OCI-LY1 (cell line): ENCODE results near the gene RAB13.
A peak's percentile ranks its signal among the peaks of the same experiment; 100 is the strongest.

ENCODE experiments used
- H2AFZ ChIP-seq: fragments of 200-600 bp; sonication (generic), shearing (Covaris generic); 2 replicates; pipeline ENCODE4 v1.6.0; 2014; ENCODE audit warnings: antibody characterized with exemption, mild to moderate bottlenecking, low read length
- H3F3A ChIP-seq: fragments of 200-600 bp; sonication (generic), shearing (Covaris generic); 2 replicates; pipeline ENCODE4 v1.6.0; 2014; ENCODE audit warnings: mild to moderate bottlenecking, antibody characterized with exemption, low read length, moderate library complexity; ENCODE audit not compliant: insufficient read depth
- H3K27ac ChIP-seq: fragments of 200-600 bp; sonication (generic); 2 replicates; pipeline ENCODE4 v1.5.1; 2014; ENCODE audit warnings: low read length, mixed run types, mild to moderate bottlenecking, low read depth; ENCODE audit not compliant: poor library complexity, severe bottlenecking
- H3K27me3 ChIP-seq: fragments of 200-600 bp; sonication (generic); 2 replicates; pipeline ENCODE4 v1.6.0; 2014; ENCODE audit warnings: antibody characterized with exemption, mild to moderate bottlenecking, low read length, moderate library complexity; ENCODE audit not compliant: insufficient read depth
- H3K36me3 ChIP-seq: fragments of 200-600 bp; sonication (generic); 2 replicates; pipeline ENCODE4 v1.6.1; 2014; ENCODE audit warnings: mild to moderate bottlenecking, antibody characterized with exemption, low read length, moderate library complexity, mixed read lengths; ENCODE audit not compliant: insufficient read depth
- H3K4me1 ChIP-seq: fragments of 200-600 bp; sonication (generic); 2 replicates; pipeline ENCODE4 v1.5.1; 2014; ENCODE audit warnings: mild to moderate bottlenecking, low read length, moderate library complexity; ENCODE audit not compliant: insufficient read depth, severe bottlenecking
- H3K4me2 ChIP-seq: fragments of 200-600 bp; sonication (generic), shearing (Covaris generic); 2 replicates; pipeline ENCODE4 v1.6.1; 2014; ENCODE audit warnings: low read length
- H3K4me3 ChIP-seq: fragments of 200-600 bp; sonication (generic); 2 replicates; pipeline ENCODE4 v1.5.1; 2014; ENCODE audit warnings: low read length, low read depth, mild to moderate bottlenecking, mixed read lengths; ENCODE audit not compliant: poor library complexity, severe bottlenecking
- H3K79me2 ChIP-seq: fragments of 200-600 bp; shearing (Covaris generic); 2 replicates; pipeline ENCODE4 v1.6.1; 2016; ENCODE audit warnings: mixed run types, low read length, mixed read lengths; ENCODE audit not compliant: insufficient read depth
- H3K9ac ChIP-seq: fragments of 200-600 bp; sonication (generic), shearing (Covaris generic); 2 replicates; pipeline ENCODE4 v1.6.1; 2014; ENCODE audit warnings: mild to moderate bottlenecking, low read length, mixed read lengths
- H3K9me2 ChIP-seq: fragments of 200-600 bp; sonication (generic), shearing (Covaris generic); 2 replicates; pipeline ENCODE4 v1.6.1; 2014; ENCODE audit warnings: low read depth, mild to moderate bottlenecking, low read length, mixed read lengths
- H3K9me3 ChIP-seq: fragments of 200-600 bp; shearing (Covaris generic); 2 replicates; pipeline ENCODE4 v1.6.1; 2014; ENCODE audit warnings: low read length, mixed read lengths
- H4K20me1 ChIP-seq: fragments of 200-600 bp; sonication (generic), shearing (Covaris generic); 2 replicates; pipeline ENCODE4 v1.6.0; 2016; ENCODE audit warnings: mild to moderate bottlenecking, low read length; ENCODE audit not compliant: insufficient read depth
- EZH2 ChIP-seq: fragments of 200-600 bp; sonication (generic), shearing (Covaris generic); IDR thresholded peaks from 2 replicates; pipeline ENCODE4 v1.8.0; 2017; ENCODE audit warnings: borderline replicate concordance, mixed run types, mild to moderate bottlenecking, antibody characterized with exemption, low read length, moderate library complexity, mixed read lengths
- TF ChIP-seq, protein P1 (sequence below): fragments of 200-600 bp; sonication (generic), shearing (Covaris generic); IDR thresholded peaks from 2 replicates; pipeline ENCODE4 v1.5.1; 2017; ENCODE audit warnings: mild to moderate bottlenecking, antibody characterized with exemption, low read length, moderate library complexity, mixed read lengths

Gene RAB13

GRCh38 chr1:153959454-153959853 is 26.7 kb downstream of the RAB13 start:
- Histone ChIP-seq H3K9me3 (no peaks in the 10 kb centered on the region), H3K4me2 (no peak overlapping the region), H3F3A (no peaks in the 10 kb centered on the region), H3K27ac (no peak overlapping the region), H2AFZ (no peak overlapping the region), H3K9ac (no peak overlapping the region), H3K27me3 (no peaks in the 10 kb centered on the region), H3K4me1 (peaks cover 52% of the 10 kb centered on the region), H3K36me3 (peaks cover 13% of the 10 kb centered on the region; the same call in 1 of the 2 replicates), H3K9me2 (no peaks in the 10 kb centered on the region), H3K4me3 (no peak overlapping the region), H4K20me1 (no peaks in the 10 kb centered on the region), H3K79me2 (peaks cover 24% of the 10 kb centered on the region)
- TF ChIP-seq, protein P1, sequence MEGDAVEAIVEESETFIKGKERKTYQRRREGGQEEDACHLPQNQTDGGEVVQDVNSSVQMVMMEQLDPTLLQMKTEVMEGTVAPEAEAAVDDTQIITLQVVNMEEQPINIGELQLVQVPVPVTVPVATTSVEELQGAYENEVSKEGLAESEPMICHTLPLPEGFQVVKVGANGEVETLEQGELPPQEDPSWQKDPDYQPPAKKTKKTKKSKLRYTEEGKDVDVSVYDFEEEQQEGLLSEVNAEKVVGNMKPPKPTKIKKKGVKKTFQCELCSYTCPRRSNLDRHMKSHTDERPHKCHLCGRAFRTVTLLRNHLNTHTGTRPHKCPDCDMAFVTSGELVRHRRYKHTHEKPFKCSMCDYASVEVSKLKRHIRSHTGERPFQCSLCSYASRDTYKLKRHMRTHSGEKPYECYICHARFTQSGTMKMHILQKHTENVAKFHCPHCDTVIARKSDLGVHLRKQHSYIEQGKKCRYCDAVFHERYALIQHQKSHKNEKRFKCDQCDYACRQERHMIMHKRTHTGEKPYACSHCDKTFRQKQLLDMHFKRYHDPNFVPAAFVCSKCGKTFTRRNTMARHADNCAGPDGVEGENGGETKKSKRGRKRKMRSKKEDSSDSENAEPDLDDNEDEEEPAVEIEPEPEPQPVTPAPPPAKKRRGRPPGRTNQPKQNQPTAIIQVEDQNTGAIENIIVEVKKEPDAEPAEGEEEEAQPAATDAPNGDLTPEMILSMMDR: no peak
- no peak for TF ChIP-seq EZH2

- H3K9me3 ChIP-seq: no peaks in the 10 kb centered on the region
- peaks cover 46% of the 10 kb centered on the region for H3K4me1 ChIP-seq
- H3K4me2 ChIP-seq: peak overlapping the region; percentile 28
- H3K4me3 ChIP-seq: peak overlapping the region; percentile 74
- H3K9me2 ChIP-seq: no peaks in the 10 kb centered on the region
- H3K79me2 ChIP-seq: peaks cover 24% of the 10 kb centered on the region
- no peaks in the 10 kb centered on the region for H3F3A ChIP-seq
- no peaks in the 10 kb centered on the region for H3K27me3 ChIP-seq
- H3K9ac ChIP-seq: no peak overlapping the region
- H4K20me1 ChIP-seq: no peaks in the 10 kb centered on the region
- TF ChIP-seq, protein P1: no peak
- no peak for TF ChIP-seq EZH2
- no peak overlapping the region for H2AFZ ChIP-seq
- H3K36me3 ChIP-seq: peaks cover 13% of the 10 kb centered on the region; the same call in 1 of the 2 replicates
- no peak overlapping the region for H3K27ac ChIP-seq
Measured at GRCh38 chr1:153958961-153959260, 27.2 kb downstream of the RAB13 start.

GRCh38 chr1:153958111-153958960 is 27.8 kb downstream of the RAB13 start, which contains the start of gene CRTC2:
Gene CRTC2, minus strand, starts transcription at chr1:153958612. Its CDS starts 115 bp downstream, at chr1:153958497.
- H3K27ac ChIP-seq: peak within 1 kb of the TSS; percentile 47
- no peaks in the 10 kb centered on the region for H3K9me2 ChIP-seq
- H3K4me2 ChIP-seq: peak within 1 kb of the TSS; percentile 86
- peaks cover 24% of the 10 kb centered on the region for H3K79me2 ChIP-seq
- H3F3A ChIP-seq: no peaks in the 10 kb centered on the region
- peaks cover 44% of the 10 kb centered on the region for H3K4me1 ChIP-seq
- H3K27me3 ChIP-seq: no peaks in the 10 kb centered on the region
- H2AFZ ChIP-seq: no peak within 1 kb of the TSS
- peak within 1 kb of the TSS; percentile 79 for H3K9ac ChIP-seq
- H4K20me1 ChIP-seq: no peaks in the 10 kb centered on the region
- H3K9me3 ChIP-seq: no peaks in the 10 kb centered on the region
- peaks cover 14% of the 10 kb centered on the region; the same call in 1 of the 2 replicates for H3K36me3 ChIP-seq
- peak within 1 kb of the TSS; percentile 74 for H3K4me3 ChIP-seq
- TF ChIP-seq EZH2: no peak
- TF ChIP-seq, protein P1: 0 out of 2 replicates have a peak, but pooled peaks have one; percentile 20
